IPS-20b (cell line): ENCODE measurements around the gene XIST.

Experiments
- H3K27ac ChIP-seq: one replicate; pipeline ENCODE4 v1.5.1; 2013; ENCODE audit warnings: low read length
- H3K27me3 ChIP-seq: 2 replicates; pipeline ENCODE4 v1.6.1; 2013; ENCODE audit warnings: mild to moderate bottlenecking, low read length, inconsistent platforms; ENCODE audit not compliant: insufficient read depth
- H3K36me3 ChIP-seq: 2 replicates; pipeline ENCODE4 v1.6.1; 2013; ENCODE audit warnings: low read depth, mild to moderate bottlenecking, inconsistent platforms, low read length, moderate library complexity; ENCODE audit not compliant: insufficient read depth
- H3K4me1 ChIP-seq: 2 replicates; pipeline ENCODE4 v1.6.1; 2013; ENCODE audit warnings: mild to moderate bottlenecking, control low read depth, inconsistent platforms, low read length, moderate library complexity; ENCODE audit not compliant: insufficient read depth
- H3K4me3 ChIP-seq: 2 replicates; pipeline ENCODE4 v1.5.1; 2013; ENCODE audit warnings: mild to moderate bottlenecking, low read length, inconsistent platforms
- H3K9ac ChIP-seq: 2 replicates; pipeline ENCODE4 v1.6.1; 2013; ENCODE audit warnings: low read depth, mild to moderate bottlenecking, inconsistent platforms, low read length, moderate library complexity
- H3K9me3 ChIP-seq: 2 replicates; pipeline ENCODE4 v1.6.1; 2013; ENCODE audit warnings: mild to moderate bottlenecking, low read depth, low read length, inconsistent platforms; ENCODE audit not compliant: insufficient read depth

XIST gene

DNA sequence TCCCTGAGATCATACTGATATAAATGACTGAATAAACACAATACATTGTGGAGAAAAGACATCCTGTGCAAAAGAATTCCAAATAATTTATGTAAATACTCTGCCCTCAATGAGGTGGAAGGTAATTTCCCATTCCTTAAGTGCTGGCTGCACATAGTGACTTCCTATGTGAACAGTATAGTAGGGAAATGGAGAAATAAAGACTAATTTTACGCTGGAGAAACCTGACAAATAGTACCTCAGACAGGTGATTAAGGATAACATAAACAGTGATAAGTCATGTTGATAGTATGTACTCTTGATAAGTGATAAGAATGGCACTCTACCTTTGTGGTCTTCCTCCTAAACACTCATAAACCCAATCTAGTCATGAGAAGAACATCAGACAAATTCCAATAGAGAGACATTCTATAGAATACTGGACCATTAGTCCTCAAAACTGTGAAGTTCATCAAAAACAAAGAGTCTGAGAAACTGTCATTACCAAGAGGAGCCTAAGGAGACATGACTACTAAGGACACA is 15.5 kb downstream of the XIST start:
- Histone ChIP-seq H3K9me3 (no peaks in the 10 kb centered on the region), H3K4me1 (no peaks in the 10 kb centered on the region), H3K9ac (no peak overlapping the region), H3K27me3 (no peaks in the 10 kb centered on the region), H3K27ac (no peak overlapping the region), H3K4me3 (no peak overlapping the region), H3K36me3 (no peaks in the 10 kb centered on the region)

DNA sequence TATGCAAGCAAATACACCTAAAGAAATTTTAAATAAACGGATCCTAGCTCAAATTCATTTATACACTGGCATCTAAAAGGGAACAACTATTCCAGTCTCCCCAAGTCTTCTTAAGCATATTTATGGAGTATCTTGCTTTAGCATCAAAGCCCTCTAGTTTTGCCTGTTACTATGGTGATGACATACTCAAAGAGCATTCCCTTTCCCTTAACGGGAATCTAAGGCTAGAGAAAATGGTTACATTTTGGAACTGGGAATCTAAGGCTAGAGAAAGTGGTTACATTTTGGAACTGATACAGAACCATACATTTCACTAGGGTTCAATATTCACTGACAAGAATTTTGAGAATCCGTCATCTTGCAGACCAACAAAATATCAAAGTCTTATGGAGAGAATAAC is 18.3 kb downstream of the XIST start:
- Histone ChIP-seq H3K4me1 (no peaks in the 10 kb centered on the region), H3K27me3 (no peaks in the 10 kb centered on the region), H3K9ac (no peak overlapping the region), H3K27ac (no peak overlapping the region), H3K36me3 (no peaks in the 10 kb centered on the region), H3K4me3 (no peak overlapping the region), H3K9me3 (no peaks in the 10 kb centered on the region)

DNA sequence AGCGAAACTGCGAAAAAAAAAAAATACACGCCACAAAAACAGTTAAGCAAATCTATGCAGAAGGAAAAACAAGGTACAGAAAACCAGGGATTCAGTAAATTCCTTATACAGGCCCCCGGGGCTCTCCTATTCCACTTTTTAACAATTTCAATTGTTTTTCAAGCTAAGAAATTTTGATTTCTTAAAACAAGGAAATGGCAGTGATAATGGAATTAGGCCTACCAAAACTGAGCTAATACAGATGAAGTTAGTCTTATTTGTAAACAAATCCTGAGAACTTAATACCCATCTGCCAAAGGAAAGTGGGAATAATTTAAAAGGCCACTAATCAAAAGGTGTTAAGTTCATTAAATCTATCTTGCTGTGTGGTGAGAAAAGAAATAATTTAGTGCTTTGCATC is 20.2 kb downstream of the XIST start:
- H3K4me3 ChIP-seq, result no peak overlapping the region
- no peaks in the 10 kb centered on the region for H3K4me1 ChIP-seq
- no peaks in the 10 kb centered on the region for H3K27me3 ChIP-seq
- H3K9me3 ChIP-seq, result no peaks in the 10 kb centered on the region
- no peaks in the 10 kb centered on the region for H3K36me3 ChIP-seq
- H3K9ac ChIP-seq, result no peak overlapping the region
- H3K27ac ChIP-seq, result no peak overlapping the region

DNA sequence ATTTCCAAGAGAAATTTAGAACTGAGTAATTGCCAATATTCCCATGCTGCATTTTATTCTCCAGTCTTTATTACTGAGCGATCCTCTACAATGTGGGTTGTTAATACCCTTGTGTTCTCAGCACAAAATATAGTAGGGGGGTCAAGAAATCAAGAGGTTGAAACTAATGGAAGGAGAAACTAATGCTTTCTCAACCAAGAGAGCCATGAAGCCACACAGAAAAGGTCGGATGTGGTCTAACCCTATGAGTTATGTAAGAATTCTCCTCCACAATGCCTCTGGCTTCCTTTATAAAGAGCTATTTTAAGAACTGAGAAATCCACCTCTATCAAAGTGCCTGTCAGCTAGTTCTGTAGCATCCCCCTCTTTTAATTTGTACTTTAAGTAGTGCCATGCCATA is 21.0 kb downstream of the XIST start:
- no peaks in the 10 kb centered on the region for H3K27me3 ChIP-seq
- H3K4me3 ChIP-seq, result no peak overlapping the region
- H3K4me1 ChIP-seq, result no peaks in the 10 kb centered on the region
- no peak overlapping the region for H3K27ac ChIP-seq
- H3K36me3 ChIP-seq, result no peaks in the 10 kb centered on the region
- no peak overlapping the region for H3K9ac ChIP-seq
- H3K9me3 ChIP-seq, result no peaks in the 10 kb centered on the region

DNA sequence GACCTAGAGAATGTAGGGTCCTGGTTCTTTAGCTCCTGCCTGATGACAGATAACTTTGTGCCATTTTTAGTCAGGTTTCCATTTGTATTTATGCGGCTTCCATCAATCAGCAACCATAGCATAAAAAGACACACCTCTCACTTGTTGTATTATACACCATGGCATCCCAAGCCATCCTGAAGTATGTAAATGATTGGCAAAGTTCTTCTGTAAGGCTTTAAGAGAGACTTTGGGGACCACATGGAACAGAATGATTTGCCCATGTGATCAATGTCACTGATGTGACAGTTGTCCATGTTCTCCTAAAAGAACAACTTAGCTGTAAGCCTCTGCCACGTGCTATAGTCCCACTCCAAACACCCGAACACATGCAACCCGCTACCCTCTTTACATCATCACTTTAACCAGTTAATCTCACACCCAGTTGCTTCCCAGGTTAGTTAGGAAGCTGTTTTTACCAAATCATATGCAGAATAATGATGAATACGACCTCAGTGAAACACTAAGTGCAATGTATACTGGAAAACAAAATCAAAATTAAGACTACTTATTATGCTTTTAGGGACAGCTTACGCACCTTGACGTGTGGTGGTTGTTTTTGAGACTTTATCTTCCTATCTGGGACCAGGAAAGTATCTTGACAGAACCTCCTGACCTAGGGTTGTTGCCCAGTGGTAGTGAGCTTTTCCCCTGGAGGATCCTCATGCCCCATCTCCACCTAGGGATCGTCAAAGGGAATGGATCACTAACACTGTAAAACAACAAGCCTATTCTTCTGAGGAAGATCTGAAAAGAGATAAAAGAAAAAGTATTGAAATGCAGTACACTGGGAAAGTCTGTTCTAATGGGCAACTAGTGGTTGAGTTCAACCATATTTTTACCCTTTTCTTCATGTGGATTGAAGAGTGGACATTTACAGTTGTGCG is 21.8 kb downstream of the XIST start:
- Histone ChIP-seq H3K36me3 (no peaks in the 10 kb centered on the region), H3K27me3 (no peaks in the 10 kb centered on the region), H3K9ac (no peak overlapping the region), H3K27ac (no peak overlapping the region), H3K4me3 (no peak overlapping the region), H3K4me1 (no peaks in the 10 kb centered on the region), H3K9me3 (no peaks in the 10 kb centered on the region)

DNA sequence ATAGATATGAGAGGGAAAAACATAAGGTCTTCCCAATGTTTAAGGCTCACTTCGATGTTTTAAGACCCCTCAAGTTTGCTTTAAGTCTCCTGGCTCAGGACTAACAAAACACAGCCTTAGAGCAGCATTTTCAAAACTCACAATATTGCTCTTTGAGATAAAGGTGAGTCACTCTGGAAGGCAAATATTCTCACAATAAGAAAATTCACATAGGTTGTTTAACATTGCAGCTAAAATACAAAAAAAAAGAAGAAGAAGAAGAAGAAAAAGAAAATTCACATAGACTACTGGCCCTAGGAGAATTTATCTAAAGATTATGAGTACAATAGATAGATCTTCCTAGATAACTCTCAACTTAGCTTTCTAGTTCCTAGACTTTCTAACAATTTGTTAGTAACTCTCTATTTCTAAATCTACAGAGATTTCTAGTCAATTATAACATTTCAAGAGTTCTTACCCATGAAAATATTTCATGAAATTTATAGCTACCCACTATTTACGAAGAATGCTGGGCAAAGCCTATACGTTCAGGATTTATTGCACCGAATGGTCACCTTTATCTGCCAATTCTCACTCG is 22.5 kb downstream of the XIST start:
- Histone ChIP-seq H3K4me1 (no peaks in the 10 kb centered on the region), H3K27ac (no peak overlapping the region), H3K9me3 (no peaks in the 10 kb centered on the region), H3K4me3 (no peak overlapping the region), H3K36me3 (no peaks in the 10 kb centered on the region), H3K9ac (no peak overlapping the region), H3K27me3 (no peaks in the 10 kb centered on the region)

DNA sequence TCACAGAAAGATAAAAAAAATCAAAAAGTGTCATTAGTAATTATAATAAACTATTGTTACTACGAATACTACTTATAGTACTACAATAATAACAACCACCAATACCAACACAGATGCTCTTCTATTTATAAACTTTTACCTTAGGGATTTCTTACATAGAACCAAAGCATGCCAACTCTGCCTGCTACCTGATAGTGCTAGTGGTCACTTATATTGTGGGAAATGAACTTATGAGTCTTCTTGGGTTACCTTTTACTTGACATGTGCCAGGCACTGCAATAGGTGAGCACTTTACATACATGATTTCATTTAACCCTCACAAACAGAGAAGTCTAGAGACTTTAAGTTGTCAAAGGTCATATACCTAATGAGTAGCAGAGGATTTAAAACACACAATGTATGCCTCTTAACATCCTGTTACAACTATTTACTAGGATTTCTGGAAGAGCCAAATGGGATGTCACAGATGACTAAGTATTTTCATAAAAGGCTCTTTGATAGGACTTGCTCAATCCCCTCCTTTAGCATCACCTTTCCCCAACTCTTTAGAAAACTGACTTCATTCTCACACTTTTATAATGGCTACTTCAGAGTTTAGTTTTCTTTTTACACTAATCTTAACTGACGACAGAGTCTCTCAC is 24.3 kb downstream of the XIST start:
- no peak overlapping the region for H3K27ac ChIP-seq
- no peaks in the 10 kb centered on the region for H3K4me1 ChIP-seq
- H3K9ac ChIP-seq, result no peak overlapping the region
- H3K36me3 ChIP-seq, result no peaks in the 10 kb centered on the region
- H3K9me3 ChIP-seq, result no peaks in the 10 kb centered on the region
- no peak overlapping the region for H3K4me3 ChIP-seq
- no peaks in the 10 kb centered on the region for H3K27me3 ChIP-seq

DNA sequence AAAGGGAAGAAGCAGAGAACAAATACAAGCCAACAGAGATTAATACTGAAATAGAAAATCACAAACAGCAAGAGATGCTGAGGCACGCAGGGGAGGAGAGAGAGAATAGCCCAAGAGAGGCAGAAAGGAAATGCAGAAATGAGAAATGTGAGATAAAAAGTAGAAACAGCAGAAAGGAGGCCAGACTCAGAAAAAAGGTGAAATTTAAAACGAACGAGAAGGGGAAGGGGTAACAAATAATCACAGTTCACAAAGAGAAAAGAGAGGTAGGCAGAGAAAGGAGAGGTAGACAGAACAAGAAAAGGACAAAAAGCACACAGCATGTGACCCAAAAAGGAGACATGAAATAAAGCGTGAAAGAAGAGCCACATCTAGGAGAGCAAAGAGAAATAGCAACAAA is 25.1 kb downstream of the XIST start:
- Histone ChIP-seq H3K9ac (no peak overlapping the region), H3K36me3 (no peaks in the 10 kb centered on the region)

DNA sequence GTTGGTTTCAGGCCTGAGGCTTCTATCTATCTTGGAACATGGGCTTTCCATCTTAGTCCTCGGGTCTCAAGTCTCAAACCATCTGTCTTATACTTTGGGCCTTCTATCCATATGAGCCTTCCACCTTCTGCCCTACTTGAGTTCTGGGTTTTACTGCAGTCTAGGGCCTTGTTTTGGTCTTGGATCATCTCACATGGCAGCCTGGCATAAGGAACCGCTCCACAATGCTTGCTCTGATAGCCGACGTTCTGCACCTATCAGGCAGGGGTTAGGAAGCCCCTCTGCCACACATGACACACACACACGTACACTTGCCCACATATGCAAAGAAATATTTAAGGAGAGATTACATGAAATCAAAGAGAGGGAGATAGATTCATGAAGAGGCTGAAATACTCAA is 25.5 kb downstream of the XIST start:
- H3K27me3 ChIP-seq, result no peaks in the 10 kb centered on the region
- H3K4me3 ChIP-seq, result no peak overlapping the region
- no peaks in the 10 kb centered on the region for H3K4me1 ChIP-seq
- no peak overlapping the region for H3K9ac ChIP-seq
- no peak overlapping the region for H3K27ac ChIP-seq
- H3K36me3 ChIP-seq, result no peaks in the 10 kb centered on the region
- no peaks in the 10 kb centered on the region for H3K9me3 ChIP-seq

More for the DNA sequence above, 25.1 kb downstream of the XIST start:
- H3K4me1 ChIP-seq, result no peaks in the 10 kb centered on the region
- no peaks in the 10 kb centered on the region for H3K9me3 ChIP-seq
- no peak overlapping the region for H3K4me3 ChIP-seq
- no peaks in the 10 kb centered on the region for H3K27me3 ChIP-seq
- H3K27ac ChIP-seq, result no peak overlapping the region

DNA sequence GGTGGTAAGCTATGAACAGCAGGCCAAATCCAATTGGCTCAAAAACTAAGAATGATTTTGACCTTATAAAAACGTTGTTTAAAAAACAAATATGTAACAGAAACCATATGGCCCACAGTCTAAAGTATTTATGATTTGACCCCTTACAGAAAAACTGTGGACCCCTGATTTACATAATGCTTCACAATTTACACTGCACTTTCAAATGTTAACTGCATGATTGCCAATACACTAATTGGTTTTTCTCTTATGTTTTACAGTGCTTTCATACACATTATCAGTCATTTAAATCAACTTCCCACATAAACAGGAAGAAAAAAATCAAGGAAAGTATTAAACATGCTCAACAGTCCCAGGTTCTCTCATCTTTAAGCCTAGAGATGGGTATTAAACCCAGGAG is 26.9 kb downstream of the XIST start:
- Histone ChIP-seq H3K27me3 (no peaks in the 10 kb centered on the region), H3K9ac (no peak overlapping the region), H3K36me3 (no peaks in the 10 kb centered on the region), H3K4me3 (no peak overlapping the region), H3K27ac (no peak overlapping the region), H3K9me3 (no peaks in the 10 kb centered on the region), H3K4me1 (no peaks in the 10 kb centered on the region)

DNA sequence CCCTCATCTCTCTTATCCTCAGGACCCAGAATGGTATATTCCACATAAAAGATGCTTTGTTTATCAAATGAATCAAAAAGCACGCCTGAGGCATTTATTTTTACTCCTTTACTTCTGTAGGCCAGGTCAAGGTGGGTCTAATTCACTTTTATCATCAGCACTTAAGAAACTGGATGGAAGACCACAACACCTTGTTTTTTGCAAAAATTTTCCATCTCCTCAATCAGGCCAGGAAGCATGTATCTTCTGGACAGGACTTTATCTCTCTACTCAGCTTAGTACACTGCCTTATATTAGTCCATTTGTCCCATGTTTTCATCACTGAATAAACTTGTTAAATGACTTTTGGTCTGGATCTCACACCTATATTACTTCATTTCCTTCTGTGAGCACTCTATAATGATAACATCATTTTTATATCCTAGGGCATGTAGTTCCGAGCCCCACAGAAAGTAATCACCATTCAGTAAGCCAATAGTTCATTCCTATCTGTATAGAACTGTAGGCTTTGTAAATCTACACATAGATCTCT is 29.0 kb downstream of the XIST start:
- Histone ChIP-seq H3K4me3 (no peak overlapping the region), H3K27me3 (no peaks in the 10 kb centered on the region), H3K9ac (no peak overlapping the region), H3K36me3 (no peaks in the 10 kb centered on the region), H3K9me3 (no peaks in the 10 kb centered on the region), H3K27ac (no peak overlapping the region), H3K4me1 (no peaks in the 10 kb centered on the region)
